WTC11 (cell line): ENCODE data around the gene CRADD. TPM values are rescaled to one million over a fixed set of nuclear protein-coding genes. Genes with fewer than 3 reads are reported as not detected.

ENCODE experiments used
- ATAC-seq: fragments of 200-7000 bp; cut with Tn5 transposase; 2 replicates; pipeline ENCODE4 v1.10.0; 2021; ENCODE audit warnings: mild to moderate bottlenecking, moderate library complexity
- CTCF ChIA-PET: fragments of 300-600 bp; sonication (Branson Sonifier 250); formaldehyde crosslinking; loops from one replicate; lab custom pipeline; 2021; ENCODE audit warnings: antibody characterized with exemption; lab: Charles Lee
- POLR2A ChIA-PET: fragments of 350-600 bp; sonication (Branson Sonifier 250); formaldehyde crosslinking; loops from one replicate; lab custom pipeline; 2021; ENCODE audit warnings: antibody characterized with exemption; lab: Charles Lee
- DNase-seq: peaks from one replicate; pipeline ENCODE4 v3.0.0; 2021; ENCODE audit warnings: low spot score
- H3K27ac Mint-ChIP-seq: 2 replicates; pipeline ENCODE4 v1.8.0; 2021; ENCODE audit warnings: mixed read lengths
- H3K27me3 Mint-ChIP-seq: 2 replicates; pipeline ENCODE4 v1.8.0; 2021; ENCODE audit warnings: low read depth, mild to moderate bottlenecking, moderate library complexity, mixed read lengths
- H3K36me3 Mint-ChIP-seq: 2 replicates; pipeline ENCODE4 v1.8.0; 2021; ENCODE audit warnings: mixed read lengths
- H3K4me1 Mint-ChIP-seq: 2 replicates; pipeline ENCODE4 v1.8.0; 2022; ENCODE audit warnings: mixed read lengths
- H3K4me3 Mint-ChIP-seq: 2 replicates; pipeline ENCODE4 v1.8.0; 2021; ENCODE audit warnings: mild to moderate bottlenecking, moderate library complexity, mixed read lengths
- H3K9me3 Mint-ChIP-seq: 2 replicates; pipeline ENCODE4 v1.8.0; 2021; ENCODE audit warnings: mixed read lengths
- ESRRA ChIP-seq: sonication (generic); formaldehyde crosslinking; IDR thresholded peaks from 2 replicates; pipeline ENCODE4 v1.8.1; 2022; ENCODE audit warnings: mild to moderate bottlenecking, missing genetic modification reagents, borderline replicate concordance
- FOXK1 ChIP-seq: sonication (generic); formaldehyde crosslinking; IDR thresholded peaks from 2 replicates; pipeline ENCODE4 v1.8.0; 2022; ENCODE audit warnings: mild to moderate bottlenecking, moderate library complexity, missing genetic modification reagents
- GTF2I ChIP-seq: fragments of 250-450 bp; sonication (Bioruptor Pico); conservative IDR thresholded peaks from 2 replicates; pipeline ENCODE4 v1.4.0; 2021; ENCODE audit warnings: mild to moderate bottlenecking
- JUN ChIP-seq: sonication (generic); formaldehyde crosslinking; IDR thresholded peaks from 2 replicates; pipeline ENCODE4 v1.8.0; 2023; ENCODE audit warnings: mild to moderate bottlenecking, missing genetic modification reagents
- MYBL2 ChIP-seq: sonication (generic); formaldehyde crosslinking; IDR thresholded peaks from 2 replicates; pipeline ENCODE4 v1.8.1; 2023; ENCODE audit warnings: mild to moderate bottlenecking, moderate library complexity, missing genetic modification reagents
- RORB ChIP-seq: fragments of 250-450 bp; sonication (Bioruptor Pico); IDR thresholded peaks from 2 replicates; pipeline ENCODE4 v1.9.0; 2021; ENCODE audit warnings: mild to moderate bottlenecking
- SMAD3 ChIP-seq: sonication (generic); formaldehyde crosslinking; IDR thresholded peaks from 2 replicates; pipeline ENCODE4 v1.8.0; 2022; ENCODE audit warnings: missing genetic modification reagents, mild to moderate bottlenecking, borderline replicate concordance
- ZNF317 ChIP-seq: sonication (generic); formaldehyde crosslinking; IDR thresholded peaks from 2 replicates; pipeline ENCODE4 v1.8.1; 2023; ENCODE audit warnings: low read depth, mild to moderate bottlenecking, moderate library complexity, missing genetic modification reagents, borderline replicate concordance
- total RNA-seq: library from RNA; stranded (reverse); gene quantifications from 3 replicates; pipeline ENCODE4 v1.2.3, GENCODE V29; 2021
- TF ChIP-seq, protein P1 (sequence below): fragments of 250-450 bp; sonication (Bioruptor Pico); IDR thresholded peaks from 2 replicates; pipeline ENCODE4 v1.9.0; 2021; ENCODE audit warnings: mild to moderate bottlenecking, borderline replicate concordance
- TF ChIP-seq, protein P2 (sequence below): sonication (generic); formaldehyde crosslinking; IDR thresholded peaks from 2 replicates; pipeline ENCODE4 v1.8.1; 2023; ENCODE audit warnings: mild to moderate bottlenecking, missing genetic modification reagents, borderline replicate concordance
- TF ChIP-seq, protein P3 (sequence below): sonication (generic); formaldehyde crosslinking; conservative IDR thresholded peaks from 2 replicates; pipeline ENCODE4 v1.8.1; 2022; ENCODE audit warnings: mild to moderate bottlenecking, missing genetic modification reagents

Gene CRADD
- total RNA-seq, 1 experiment from 2014 or later: 11.6 TPM

DNA sequence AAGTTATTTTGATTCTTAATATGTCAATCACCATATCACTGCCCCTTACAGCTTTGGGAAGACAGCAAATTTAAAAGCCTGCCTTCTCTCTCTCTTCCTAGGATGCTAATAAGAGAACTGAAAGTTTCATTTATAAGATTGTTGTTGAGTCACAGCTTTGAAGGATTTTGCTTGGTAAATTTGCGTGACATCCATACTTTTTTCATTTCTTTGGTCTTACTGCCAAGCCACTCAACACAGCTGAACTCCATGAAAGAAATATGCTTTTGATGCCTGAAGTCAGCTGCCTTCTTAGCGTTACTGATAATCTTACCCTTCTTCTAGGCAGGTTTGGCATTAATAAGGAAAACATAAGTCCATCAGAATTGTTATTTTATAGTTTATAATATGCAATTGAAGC is 155.0 kb downstream of the CRADD start (continued):
- TF ChIP-seq, protein P1, sequence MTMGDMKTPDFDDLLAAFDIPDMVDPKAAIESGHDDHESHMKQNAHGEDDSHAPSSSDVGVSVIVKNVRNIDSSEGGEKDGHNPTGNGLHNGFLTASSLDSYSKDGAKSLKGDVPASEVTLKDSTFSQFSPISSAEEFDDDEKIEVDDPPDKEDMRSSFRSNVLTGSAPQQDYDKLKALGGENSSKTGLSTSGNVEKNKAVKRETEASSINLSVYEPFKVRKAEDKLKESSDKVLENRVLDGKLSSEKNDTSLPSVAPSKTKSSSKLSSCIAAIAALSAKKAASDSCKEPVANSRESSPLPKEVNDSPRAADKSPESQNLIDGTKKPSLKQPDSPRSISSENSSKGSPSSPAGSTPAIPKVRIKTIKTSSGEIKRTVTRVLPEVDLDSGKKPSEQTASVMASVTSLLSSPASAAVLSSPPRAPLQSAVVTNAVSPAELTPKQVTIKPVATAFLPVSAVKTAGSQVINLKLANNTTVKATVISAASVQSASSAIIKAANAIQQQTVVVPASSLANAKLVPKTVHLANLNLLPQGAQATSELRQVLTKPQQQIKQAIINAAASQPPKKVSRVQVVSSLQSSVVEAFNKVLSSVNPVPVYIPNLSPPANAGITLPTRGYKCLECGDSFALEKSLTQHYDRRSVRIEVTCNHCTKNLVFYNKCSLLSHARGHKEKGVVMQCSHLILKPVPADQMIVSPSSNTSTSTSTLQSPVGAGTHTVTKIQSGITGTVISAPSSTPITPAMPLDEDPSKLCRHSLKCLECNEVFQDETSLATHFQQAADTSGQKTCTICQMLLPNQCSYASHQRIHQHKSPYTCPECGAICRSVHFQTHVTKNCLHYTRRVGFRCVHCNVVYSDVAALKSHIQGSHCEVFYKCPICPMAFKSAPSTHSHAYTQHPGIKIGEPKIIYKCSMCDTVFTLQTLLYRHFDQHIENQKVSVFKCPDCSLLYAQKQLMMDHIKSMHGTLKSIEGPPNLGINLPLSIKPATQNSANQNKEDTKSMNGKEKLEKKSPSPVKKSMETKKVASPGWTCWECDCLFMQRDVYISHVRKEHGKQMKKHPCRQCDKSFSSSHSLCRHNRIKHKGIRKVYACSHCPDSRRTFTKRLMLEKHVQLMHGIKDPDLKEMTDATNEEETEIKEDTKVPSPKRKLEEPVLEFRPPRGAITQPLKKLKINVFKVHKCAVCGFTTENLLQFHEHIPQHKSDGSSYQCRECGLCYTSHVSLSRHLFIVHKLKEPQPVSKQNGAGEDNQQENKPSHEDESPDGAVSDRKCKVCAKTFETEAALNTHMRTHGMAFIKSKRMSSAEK (CRISPR knock-in tag): no peak
- no peak for TF ChIP-seq ZNF317 (CRISPR knock-in tag)
- TF ChIP-seq, protein P2, sequence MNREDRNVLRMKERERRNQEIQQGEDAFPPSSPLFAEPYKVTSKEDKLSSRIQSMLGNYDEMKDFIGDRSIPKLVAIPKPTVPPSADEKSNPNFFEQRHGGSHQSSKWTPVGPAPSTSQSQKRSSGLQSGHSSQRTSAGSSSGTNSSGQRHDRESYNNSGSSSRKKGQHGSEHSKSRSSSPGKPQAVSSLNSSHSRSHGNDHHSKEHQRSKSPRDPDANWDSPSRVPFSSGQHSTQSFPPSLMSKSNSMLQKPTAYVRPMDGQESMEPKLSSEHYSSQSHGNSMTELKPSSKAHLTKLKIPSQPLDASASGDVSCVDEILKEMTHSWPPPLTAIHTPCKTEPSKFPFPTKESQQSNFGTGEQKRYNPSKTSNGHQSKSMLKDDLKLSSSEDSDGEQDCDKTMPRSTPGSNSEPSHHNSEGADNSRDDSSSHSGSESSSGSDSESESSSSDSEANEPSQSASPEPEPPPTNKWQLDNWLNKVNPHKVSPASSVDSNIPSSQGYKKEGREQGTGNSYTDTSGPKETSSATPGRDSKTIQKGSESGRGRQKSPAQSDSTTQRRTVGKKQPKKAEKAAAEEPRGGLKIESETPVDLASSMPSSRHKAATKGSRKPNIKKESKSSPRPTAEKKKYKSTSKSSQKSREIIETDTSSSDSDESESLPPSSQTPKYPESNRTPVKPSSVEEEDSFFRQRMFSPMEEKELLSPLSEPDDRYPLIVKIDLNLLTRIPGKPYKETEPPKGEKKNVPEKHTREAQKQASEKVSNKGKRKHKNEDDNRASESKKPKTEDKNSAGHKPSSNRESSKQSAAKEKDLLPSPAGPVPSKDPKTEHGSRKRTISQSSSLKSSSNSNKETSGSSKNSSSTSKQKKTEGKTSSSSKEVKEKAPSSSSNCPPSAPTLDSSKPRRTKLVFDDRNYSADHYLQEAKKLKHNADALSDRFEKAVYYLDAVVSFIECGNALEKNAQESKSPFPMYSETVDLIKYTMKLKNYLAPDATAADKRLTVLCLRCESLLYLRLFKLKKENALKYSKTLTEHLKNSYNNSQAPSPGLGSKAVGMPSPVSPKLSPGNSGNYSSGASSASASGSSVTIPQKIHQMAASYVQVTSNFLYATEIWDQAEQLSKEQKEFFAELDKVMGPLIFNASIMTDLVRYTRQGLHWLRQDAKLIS (CRISPR knock-in tag): no peak
- TF ChIP-seq MYBL2 (CRISPR knock-in tag): no peak
- TF ChIP-seq GTF2I (CRISPR knock-in tag): no peak

DNA sequence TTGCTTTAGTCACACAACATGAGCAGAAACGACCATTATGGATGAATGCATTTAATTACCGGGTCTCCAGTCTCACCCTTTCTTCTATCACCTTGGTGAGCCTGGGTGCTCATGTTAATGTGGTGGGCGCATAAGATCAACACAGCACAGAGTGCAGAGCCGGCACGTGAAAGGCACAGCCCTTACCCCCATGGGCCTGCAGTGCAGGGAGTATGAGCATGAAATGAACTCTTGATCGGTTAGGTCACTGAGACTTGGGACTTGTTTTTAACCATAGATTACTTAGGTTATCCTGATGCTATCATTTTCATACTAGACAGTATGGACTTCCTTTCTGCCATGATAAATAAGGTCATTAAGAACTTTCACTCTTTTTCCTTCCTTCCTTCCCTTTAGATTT is 156.8 kb downstream of the CRADD start:
- H3K27ac Mint-ChIP-seq: peak overlapping the region; percentile 30; the same call in 1 of the 2 replicates
- CTCF ChIA-PET: no interaction called here
- no peaks in the 10 kb centered on the region for H3K36me3 Mint-ChIP-seq
- no peak for ATAC-seq
- H3K9me3 Mint-ChIP-seq: no peaks in the 10 kb centered on the region
- no peak for DNase-seq
- no peaks in the 10 kb centered on the region for H3K27me3 Mint-ChIP-seq
- POLR2A ChIA-PET: no interaction called here
- TF ChIP-seq, protein P1 (CRISPR knock-in tag): no peak
- TF ChIP-seq, protein P3, sequence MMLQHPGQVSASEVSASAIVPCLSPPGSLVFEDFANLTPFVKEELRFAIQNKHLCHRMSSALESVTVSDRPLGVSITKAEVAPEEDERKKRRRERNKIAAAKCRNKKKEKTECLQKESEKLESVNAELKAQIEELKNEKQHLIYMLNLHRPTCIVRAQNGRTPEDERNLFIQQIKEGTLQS: no peak
- TF ChIP-seq RORB (CRISPR knock-in tag) (no peak), SMAD3 (CRISPR knock-in tag) (no peak), JUN (CRISPR knock-in tag) (no peak), FOXK1 (CRISPR knock-in tag) (no peak), ESRRA (CRISPR knock-in tag) (no peak)
- H3K4me3 Mint-ChIP-seq: no peak overlapping the region
- H3K4me1 Mint-ChIP-seq: peaks cover 12% of the 10 kb centered on the region
